Activated naive CD4-positive, alpha-beta T cell treated with anti-CD3 and anti-CD28 coated beads, Interleukin-2, amount 10 ng/mL, durations not matched to agents 7 days and 5 days (primary cell): ENCODE results near the gene PHKB.

Experiments used
- CTCF ChIA-PET: fragments of 350-600 bp; sonication (Branson Sonifier 250); formaldehyde crosslinking; loops from one replicate; lab custom pipeline; 2021; ENCODE audit warnings: antibody characterized with exemption; lab: Charles Lee
- DNase-seq: peaks from one replicate; pipeline ENCODE4 v3.0.0-alpha.2; 2020
- H3K27ac Mint-ChIP-seq: one replicate; pipeline ENCODE4 v1.8.0; 2021; ENCODE audit warnings: mild to moderate bottlenecking, moderate library complexity, mixed read lengths
- H3K27me3 Mint-ChIP-seq: one replicate; pipeline ENCODE4 v1.8.0; 2021; ENCODE audit warnings: mild to moderate bottlenecking, mixed read lengths
- H3K36me3 Mint-ChIP-seq: one replicate; pipeline ENCODE4 v1.8.0; 2021; ENCODE audit warnings: mixed read lengths
- H3K4me1 Mint-ChIP-seq: one replicate; pipeline ENCODE4 v1.8.0; 2021; ENCODE audit warnings: mixed read lengths
- H3K4me3 Mint-ChIP-seq: one replicate; pipeline ENCODE4 v1.8.0; 2021; ENCODE audit warnings: mild to moderate bottlenecking, moderate library complexity, mixed read lengths
- H3K9me3 Mint-ChIP-seq: one replicate; pipeline ENCODE4 v1.8.0; 2021; ENCODE audit warnings: mixed read lengths

The PHKB gene

DNA sequence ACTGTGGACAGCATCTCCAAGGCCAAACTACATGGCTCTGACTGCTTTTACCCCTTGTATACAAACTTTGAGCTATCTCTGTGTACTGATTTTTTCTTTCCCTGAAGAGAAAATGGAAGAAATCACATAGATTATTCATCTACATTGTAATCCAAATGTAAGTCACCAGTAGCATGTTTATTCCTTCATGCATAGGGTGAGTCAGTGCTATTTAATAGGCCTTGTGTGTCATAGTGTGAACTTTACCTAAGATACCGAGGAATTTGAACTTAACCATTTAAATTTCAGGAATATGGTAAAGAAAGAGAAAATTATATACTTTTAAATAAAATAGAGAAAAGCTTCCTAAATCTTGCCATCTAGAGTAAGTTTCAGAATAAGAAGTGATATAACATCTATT lies 16.5 kb downstream of the PHKB start:
- Mint-ChIP-seq H3K27ac (no peak overlapping the region), H3K27me3 (no peaks in the 10 kb centered on the region)

GRCh38 chr16:47480410-47480809 lies 19.3 kb downstream of the PHKB start:
- Mint-ChIP-seq H3K4me3 (no peak overlapping the region), H3K27me3 (no peaks in the 10 kb centered on the region), H3K36me3 (peaks cover 8% of the 10 kb centered on the region), H3K27ac (no peak overlapping the region), H3K9me3 (no peaks in the 10 kb centered on the region), H3K4me1 (peaks cover 3% of the 10 kb centered on the region)
- no peak for DNase-seq
- CTCF ChIA-PET = no interaction called here

More for the DNA sequence above, 16.5 kb downstream of the PHKB start:
- no peak for DNase-seq
- Mint-ChIP-seq H3K36me3 (peaks cover 8% of the 10 kb centered on the region), H3K9me3 (no peaks in the 10 kb centered on the region), H3K4me1 (no peaks in the 10 kb centered on the region), H3K4me3 (no peak overlapping the region)
- CTCF ChIA-PET = no interaction called here

DNA sequence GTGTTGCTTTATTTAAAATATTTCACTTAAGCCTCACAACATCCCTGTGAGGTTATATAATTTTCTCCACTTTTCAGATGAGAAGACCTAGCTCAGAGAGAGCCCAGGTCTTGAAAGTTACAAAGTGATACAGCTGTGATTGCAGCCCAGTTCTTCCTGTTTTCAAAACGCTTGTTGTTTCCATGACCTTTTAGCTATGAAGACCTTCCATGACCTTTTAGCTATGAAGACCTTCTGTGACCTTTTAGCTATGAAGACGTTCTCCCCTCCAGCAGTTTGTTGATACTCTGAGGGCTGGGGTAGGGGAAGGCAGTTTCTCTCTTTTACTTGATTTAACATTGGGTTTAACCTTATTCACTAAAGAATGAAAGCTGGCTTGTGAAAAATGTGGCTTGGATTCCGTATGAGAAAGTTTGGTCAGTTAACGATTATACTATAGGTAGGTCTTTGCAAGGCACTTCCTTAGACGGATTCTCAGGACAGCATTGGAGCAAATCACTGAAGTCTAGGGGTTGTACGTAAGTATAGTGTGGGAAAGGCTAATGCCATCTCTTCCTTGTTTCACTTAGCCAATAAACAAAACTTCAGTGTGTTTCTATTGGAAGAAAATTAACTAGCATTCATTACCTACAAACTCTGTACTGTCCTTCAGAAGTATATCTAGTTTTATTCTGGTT lies 20.7 kb downstream of the PHKB start:
- CTCF ChIA-PET = no interaction called here
- Mint-ChIP-seq H3K4me1 (peaks cover 3% of the 10 kb centered on the region), H3K9me3 (no peaks in the 10 kb centered on the region), H3K27ac (peak overlapping the region; percentile 49), H3K27me3 (no peaks in the 10 kb centered on the region), H3K36me3 (peaks cover 9% of the 10 kb centered on the region), H3K4me3 (no peak overlapping the region)
- DNase-seq = no peak

- H3K4me1 Mint-ChIP-seq = peaks cover 3% of the 10 kb centered on the region
- CTCF ChIA-PET = no interaction called here
- H3K27me3 Mint-ChIP-seq = no peaks in the 10 kb centered on the region
- DNase-seq = no peak
- H3K27ac Mint-ChIP-seq = no peak overlapping the region
- H3K4me3 Mint-ChIP-seq = no peak overlapping the region
- H3K36me3 Mint-ChIP-seq = peaks cover 16% of the 10 kb centered on the region
- H3K9me3 Mint-ChIP-seq = no peaks in the 10 kb centered on the region
Observed at GRCh38 chr16:47483616-47484015, 22.5 kb downstream of the PHKB start.

- Mint-ChIP-seq H3K27ac (no peak overlapping the region), H3K4me3 (no peak overlapping the region), H3K36me3 (peaks cover 25% of the 10 kb centered on the region), H3K4me1 (peaks cover 3% of the 10 kb centered on the region), H3K9me3 (peaks cover 15% of the 10 kb centered on the region), H3K27me3 (no peaks in the 10 kb centered on the region)
- CTCF ChIA-PET = interaction anchor here (0.6 kb wide), 1 partner anchor 83 kb away, joined by 3 read pairs; no protein-coding TSS in a partner anchor
- DNase-seq = no peak
Observed at GRCh38 chr16:47486856-47487255, 25.7 kb downstream of the PHKB start.

- Mint-ChIP-seq H3K4me1 (peaks cover 13% of the 10 kb centered on the region), H3K27ac (no peak overlapping the region), H3K4me3 (no peak overlapping the region), H3K36me3 (peaks cover 30% of the 10 kb centered on the region), H3K9me3 (peaks cover 15% of the 10 kb centered on the region), H3K27me3 (no peaks in the 10 kb centered on the region)
- DNase-seq = no peak
- CTCF ChIA-PET = no interaction called here
Observed at GRCh38 chr16:47488051-47488450, 26.9 kb downstream of the PHKB start.

GRCh38 chr16:47490471-47490870 lies 29.3 kb downstream of the PHKB start:
- H3K27me3 Mint-ChIP-seq = no peaks in the 10 kb centered on the region

DNA sequence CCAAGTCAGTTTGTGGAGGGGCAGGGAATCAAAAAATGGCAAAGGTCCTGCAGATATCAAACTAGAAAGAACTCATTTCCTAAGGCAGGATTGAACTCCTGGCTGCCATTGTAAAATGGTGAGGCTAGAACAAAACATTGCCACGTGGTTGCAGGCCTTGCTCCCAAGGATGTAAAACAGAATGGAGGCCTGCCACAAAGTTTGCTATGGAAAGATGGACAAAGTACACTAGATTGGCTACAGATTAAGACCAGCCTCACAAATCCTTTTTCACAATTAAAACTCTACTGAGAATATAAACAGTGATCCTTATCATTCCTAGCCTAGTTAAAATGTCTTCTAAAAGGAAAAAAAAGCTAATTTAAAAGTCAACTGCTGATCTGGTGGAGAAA lies 30.9 kb downstream of the PHKB start:
- Mint-ChIP-seq H3K4me3 (no peak overlapping the region), H3K9me3 (peaks cover 15% of the 10 kb centered on the region), H3K36me3 (peaks cover 26% of the 10 kb centered on the region), H3K27me3 (no peaks in the 10 kb centered on the region), H3K4me1 (peaks cover 22% of the 10 kb centered on the region), H3K27ac (no peak overlapping the region)
- DNase-seq = no peak
- CTCF ChIA-PET = no interaction called here

More at GRCh38 chr16:47490471-47490870, 29.3 kb downstream of the PHKB start:
- CTCF ChIA-PET = no interaction called here
- Mint-ChIP-seq H3K4me3 (no peak overlapping the region), H3K36me3 (peaks cover 30% of the 10 kb centered on the region), H3K9me3 (peaks cover 15% of the 10 kb centered on the region), H3K27ac (no peak overlapping the region), H3K4me1 (peaks cover 22% of the 10 kb centered on the region)
- no peak for DNase-seq

GRCh38 chr16:47492428-47493377 lies 31.6 kb downstream of the PHKB start:
- CTCF ChIA-PET = no interaction called here

DNA sequence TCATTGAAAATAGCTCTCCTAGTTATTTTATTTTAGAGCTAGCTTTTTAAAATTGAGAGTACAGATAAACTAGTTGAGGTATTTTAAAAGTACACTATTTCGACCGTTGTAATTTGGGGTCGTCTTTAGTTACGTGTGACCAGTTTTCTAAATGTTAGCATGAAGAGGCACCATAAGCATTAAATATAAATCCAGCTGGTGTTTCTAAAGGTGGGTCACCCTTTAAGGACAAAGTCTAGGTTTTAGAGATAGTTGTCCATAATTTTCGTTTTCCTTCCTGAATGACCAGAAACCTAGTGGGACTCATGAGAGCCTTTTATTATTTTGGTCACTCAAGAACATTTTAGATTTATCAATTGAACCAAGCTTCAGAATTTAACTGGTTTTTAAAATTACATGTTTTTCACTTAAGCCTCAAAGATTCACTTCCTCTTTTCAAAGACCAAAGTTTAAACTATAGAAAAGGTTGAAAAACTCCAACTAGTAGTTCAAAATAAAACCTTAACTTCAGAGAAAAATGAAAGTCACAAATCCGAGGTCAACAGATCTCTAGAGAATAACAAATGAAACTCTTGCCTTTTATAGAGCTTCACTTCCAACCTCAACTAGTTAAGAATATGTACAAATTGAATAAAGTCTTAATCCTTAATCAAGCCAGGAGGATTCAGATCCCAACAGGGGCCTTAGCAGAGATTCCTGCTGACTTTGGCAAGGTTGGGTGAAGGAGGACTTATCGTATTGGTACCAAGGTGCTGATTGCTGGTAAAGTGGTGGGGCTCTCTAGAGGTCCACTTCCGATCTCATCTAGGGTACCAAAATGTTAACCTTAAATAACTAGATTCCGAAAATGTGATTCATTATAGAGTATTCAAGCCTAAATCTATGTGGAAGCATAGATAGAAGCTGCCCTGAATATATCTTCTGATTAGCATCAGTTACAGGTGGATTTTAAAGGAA lies 32.5 kb downstream of the PHKB start:
- Mint-ChIP-seq H3K4me3 (no peak overlapping the region), H3K27me3 (no peaks in the 10 kb centered on the region), H3K4me1 (peaks cover 22% of the 10 kb centered on the region), H3K9me3 (peaks cover 15% of the 10 kb centered on the region), H3K27ac (peak overlapping the region; percentile 75), H3K36me3 (peaks cover 29% of the 10 kb centered on the region)
- CTCF ChIA-PET = no interaction called here
- no peak for DNase-seq

More at GRCh38 chr16:47492428-47493377, 31.6 kb downstream of the PHKB start:
- Mint-ChIP-seq H3K36me3 (peaks cover 27% of the 10 kb centered on the region), H3K4me3 (no peak overlapping the region), H3K27me3 (no peaks in the 10 kb centered on the region), H3K9me3 (peaks cover 15% of the 10 kb centered on the region), H3K4me1 (peaks cover 22% of the 10 kb centered on the region), H3K27ac (peak overlapping the region; percentile 70)
- no peak for DNase-seq

DNA sequence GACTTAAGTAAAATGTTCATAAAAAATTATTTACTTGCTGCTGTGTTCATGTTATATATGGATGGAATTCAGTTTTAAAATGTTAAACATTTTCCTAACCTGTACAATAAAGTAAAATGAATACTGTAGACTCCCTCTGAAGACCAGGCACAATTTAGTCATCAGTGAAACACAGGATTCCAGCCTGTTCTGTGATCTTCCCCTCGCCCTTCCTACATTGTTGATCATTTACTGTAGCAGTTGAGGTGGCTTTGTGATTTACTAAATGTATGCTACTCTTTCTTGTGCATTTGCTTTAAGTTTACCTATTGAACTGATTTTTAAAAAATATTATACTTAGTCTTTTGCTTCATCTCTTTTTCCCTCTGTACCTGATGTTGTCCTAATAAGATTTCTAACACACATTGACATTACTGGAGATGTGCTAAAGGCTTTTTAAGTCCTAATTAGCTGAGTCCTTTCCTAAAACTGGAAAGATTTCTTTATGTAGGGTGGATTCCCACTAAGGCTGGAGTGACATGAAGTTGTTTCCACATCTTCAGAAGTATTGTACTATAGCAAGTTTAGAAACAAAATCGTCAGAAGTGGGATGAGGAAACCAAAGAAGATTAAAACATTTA lies 38.1 kb downstream of the PHKB start:
- Mint-ChIP-seq H3K36me3 (peaks cover 35% of the 10 kb centered on the region), H3K4me1 (peaks cover 3% of the 10 kb centered on the region), H3K27ac (no peak overlapping the region), H3K4me3 (no peak overlapping the region), H3K27me3 (no peaks in the 10 kb centered on the region), H3K9me3 (no peaks in the 10 kb centered on the region)
- CTCF ChIA-PET = no interaction called here
- no peak for DNase-seq

DNA sequence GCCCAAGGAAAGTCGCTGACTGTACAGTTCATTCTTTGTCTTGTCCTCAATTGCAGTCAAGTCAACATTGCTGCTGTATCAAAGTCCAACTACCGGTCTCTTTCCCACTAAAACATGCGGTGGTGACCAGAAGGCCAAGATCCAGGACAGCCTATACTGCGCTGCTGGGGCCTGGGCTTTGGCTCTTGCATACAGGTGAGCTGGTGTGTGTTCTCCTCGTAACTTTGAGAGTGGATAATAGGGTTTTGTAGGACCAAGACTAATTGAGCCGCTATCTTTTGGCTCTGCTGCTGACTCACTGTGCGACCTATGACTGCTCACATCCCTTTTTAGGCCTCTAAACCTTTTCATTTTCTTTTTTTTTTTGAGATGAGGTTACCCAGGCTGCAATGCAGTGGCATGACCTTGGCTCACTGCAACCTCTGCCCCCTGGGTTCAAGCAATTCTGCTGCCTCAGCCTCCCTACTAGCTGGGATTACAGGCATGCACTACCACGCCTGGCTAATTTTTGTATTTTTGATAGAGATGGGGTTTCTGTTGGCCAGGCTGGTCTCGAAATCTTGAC lies 38.7 kb downstream of the PHKB start:
- H3K4me1 Mint-ChIP-seq = no peaks in the 10 kb centered on the region
- H3K36me3 Mint-ChIP-seq = peaks cover 41% of the 10 kb centered on the region
- H3K4me3 Mint-ChIP-seq = no peak overlapping the region
- CTCF ChIA-PET = no interaction called here
- no peaks in the 10 kb centered on the region for H3K9me3 Mint-ChIP-seq
- no peaks in the 10 kb centered on the region for H3K27me3 Mint-ChIP-seq
- no peak overlapping the region for H3K27ac Mint-ChIP-seq
- DNase-seq = no peak

DNA sequence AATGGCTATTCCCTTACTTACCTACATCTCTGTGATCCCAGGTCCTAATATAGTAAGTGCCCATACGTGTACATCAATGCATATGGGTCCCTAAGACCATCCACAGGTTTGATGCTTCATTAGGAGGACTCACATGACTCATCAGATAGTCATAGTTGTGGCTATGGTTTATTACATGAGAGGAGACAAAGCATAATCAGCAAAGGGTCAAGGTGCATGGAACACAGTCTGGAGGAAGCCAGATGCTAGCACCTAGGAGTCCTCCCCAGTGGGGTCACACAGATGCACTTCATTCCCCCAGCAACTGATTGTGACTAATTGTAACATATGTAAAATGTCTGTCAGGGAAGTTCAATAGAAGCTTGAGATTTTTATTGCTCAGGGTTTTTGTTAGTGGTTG lies 42.8 kb downstream of the PHKB start:
- no peak for DNase-seq
- Mint-ChIP-seq H3K36me3 (peaks cover 47% of the 10 kb centered on the region), H3K4me1 (no peaks in the 10 kb centered on the region), H3K4me3 (no peak overlapping the region), H3K27ac (no peak overlapping the region), H3K9me3 (no peaks in the 10 kb centered on the region), H3K27me3 (no peaks in the 10 kb centered on the region)
- CTCF ChIA-PET = interaction anchor here (1.5 kb wide), 1 partner anchor 363 kb away, joined by 3 read pairs; no protein-coding TSS in a partner anchor
